ENCODE data around the gene CYB5R3.

DNA sequence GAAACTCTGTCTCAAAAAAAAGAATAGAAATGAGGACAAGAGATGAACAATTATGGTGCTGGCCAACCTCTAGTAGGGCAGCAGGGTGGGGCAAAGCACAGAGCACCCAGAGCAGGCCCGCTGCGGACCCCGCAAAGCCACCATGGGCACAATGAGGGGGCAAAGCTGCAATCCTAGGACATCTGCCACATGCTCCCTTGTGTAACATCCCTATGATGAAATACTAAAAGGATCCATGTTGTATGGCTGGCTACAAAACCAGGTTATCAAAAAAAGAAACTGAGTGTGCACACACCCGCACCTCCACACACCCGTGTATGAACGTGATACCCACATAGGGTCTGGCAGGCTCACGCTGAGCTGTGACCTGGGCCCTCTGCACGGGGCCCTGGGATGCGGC, 16.2 kb downstream of the CYB5R3 start:
- TF ChIP-seq, protein P1, sequence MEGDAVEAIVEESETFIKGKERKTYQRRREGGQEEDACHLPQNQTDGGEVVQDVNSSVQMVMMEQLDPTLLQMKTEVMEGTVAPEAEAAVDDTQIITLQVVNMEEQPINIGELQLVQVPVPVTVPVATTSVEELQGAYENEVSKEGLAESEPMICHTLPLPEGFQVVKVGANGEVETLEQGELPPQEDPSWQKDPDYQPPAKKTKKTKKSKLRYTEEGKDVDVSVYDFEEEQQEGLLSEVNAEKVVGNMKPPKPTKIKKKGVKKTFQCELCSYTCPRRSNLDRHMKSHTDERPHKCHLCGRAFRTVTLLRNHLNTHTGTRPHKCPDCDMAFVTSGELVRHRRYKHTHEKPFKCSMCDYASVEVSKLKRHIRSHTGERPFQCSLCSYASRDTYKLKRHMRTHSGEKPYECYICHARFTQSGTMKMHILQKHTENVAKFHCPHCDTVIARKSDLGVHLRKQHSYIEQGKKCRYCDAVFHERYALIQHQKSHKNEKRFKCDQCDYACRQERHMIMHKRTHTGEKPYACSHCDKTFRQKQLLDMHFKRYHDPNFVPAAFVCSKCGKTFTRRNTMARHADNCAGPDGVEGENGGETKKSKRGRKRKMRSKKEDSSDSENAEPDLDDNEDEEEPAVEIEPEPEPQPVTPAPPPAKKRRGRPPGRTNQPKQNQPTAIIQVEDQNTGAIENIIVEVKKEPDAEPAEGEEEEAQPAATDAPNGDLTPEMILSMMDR (IDR thresholded peaks at IDR 0.05; ENCODE audit: insufficient read depth, low read depth, low read length) = no peak
- TF ChIP-seq EZH2 (IDR thresholded peaks at IDR 0.05; ENCODE audit: insufficient read depth, low read length) = no peak

All from astrocyte (in vitro differentiated cells and primary cell).